Natural killer cell (primary cell): ENCODE measurements around the gene IKZF3. TPM values are rescaled to one million over a fixed set of nuclear protein-coding genes. Genes with fewer than 3 reads are reported as not detected.

Experiments
- ATAC-seq, 3 donors: fragments of 150-1000 bp in 2 of 3; fragments of 200-7000 bp in 1 of 3; cut with Tn5 transposase; 1 replicate in 1 of 3; 2 replicates in 2 of 3; pipeline ENCODE4 v1.10.0; 2021; ENCODE audit warnings: mild to moderate bottlenecking in 2 of 3, moderate library complexity in 2 of 3
- DNase-seq, 2 donors: peaks; one replicate each; pipeline versions ENCODE4 v3.0.0 to v3.0.0-alpha.2; 2013 to 2021; ENCODE audit warnings: mixed read lengths in 1 of 2
- H3K27ac ChIP-seq: one replicate; pipeline ENCODE4 v1.5.1; 2013; ENCODE audit warnings: mild to moderate bottlenecking, low read length
- H3K27me3 ChIP-seq: one replicate; pipeline ENCODE4 v1.6.1; 2013; ENCODE audit warnings: low read length; ENCODE audit not compliant: control insufficient read depth, insufficient read depth
- H3K36me3 ChIP-seq: one replicate; pipeline ENCODE4 v1.6.1; 2013; ENCODE audit warnings: low read length; ENCODE audit not compliant: control insufficient read depth, insufficient read depth
- H3K4me1 ChIP-seq: one replicate; pipeline ENCODE4 v1.6.1; 2013; ENCODE audit warnings: low read length; ENCODE audit not compliant: control insufficient read depth, insufficient read depth
- H3K4me3 ChIP-seq: one replicate; pipeline ENCODE4 v1.5.1; 2013; ENCODE audit warnings: low read length
- H3K9me3 ChIP-seq: one replicate; pipeline ENCODE4 v1.6.1; 2013; ENCODE audit warnings: low read length; ENCODE audit not compliant: control insufficient read depth, insufficient read depth
- H3K27ac Mint-ChIP-seq, 2 donors: one replicate each; pipeline ENCODE4 v1.8.0; 2022; ENCODE audit warnings: mild to moderate bottlenecking in 2 of 2, mixed read lengths in 2 of 2, moderate library complexity in 1 of 2
- H3K27me3 Mint-ChIP-seq, 2 donors: one replicate each; pipeline ENCODE4 v1.8.0; 2022; ENCODE audit warnings: low read depth in 2 of 2, mixed read lengths in 2 of 2
- H3K36me3 Mint-ChIP-seq: one replicate; pipeline ENCODE4 v1.8.0; 2022; ENCODE audit warnings: mixed read lengths
- H3K4me1 Mint-ChIP-seq, 2 donors: one replicate each; pipeline ENCODE4 v1.8.0; 2022; ENCODE audit warnings: mixed read lengths in 2 of 2
- H3K4me3 Mint-ChIP-seq: one replicate; pipeline ENCODE4 v1.8.0; 2022; ENCODE audit warnings: mild to moderate bottlenecking, moderate library complexity, mixed read lengths
- H3K9me3 Mint-ChIP-seq, 2 donors: one replicate each; pipeline ENCODE4 v1.8.0; 2022; ENCODE audit warnings: mixed read lengths in 2 of 2
- CTCF ChIP-seq: fragments of 200-600 bp; IDR thresholded peaks from one replicate; pipeline ENCODE4 v1.8.0; 2022; ENCODE audit warnings: antibody characterized with exemption
- WGBS: methylation state at CpG from one replicate; pipeline ENCODE4 v1.1.7; 2013; ENCODE audit warnings: missing lambda C conversion rate; ENCODE audit not compliant: insufficient coverage; 5-methylcytosine and 5-hydroxymethylcytosine counted together
- intact Hi-C: fragments of 100-400 bp; cut with micrococcal nuclease; formaldehyde crosslinking; loops from one replicate; pipeline ENCODE4 v1.14.2; 2022
- total RNA-seq, 4 donors: library from RNA; stranded (reverse); fragments of 120-200 nt in 1 of 4; gene quantifications; one replicate each; pipeline versions ENCODE4 v1.2.3 to v1.2.4, GENCODE V29; 2013 to 2022

IKZF3 gene
- total RNA-seq, 3 donors from 2014 or later (not counting 1 experiment from before 2014, with no cell fraction given) = 134 to 162 (median 139) TPM

GRCh38 chr17:39737760-39738567 is 126.1 kb downstream of the IKZF3 start, which contains the start of gene GRB7:
GRB7 (plus strand) TSS chr17:39737938; CDS start chr17:39742302, 4,364 bp downstream.
- Histone ChIP-seq H3K4me3 (no peak within 1 kb of the TSS), H3K4me1 (peaks cover 22% of the 10 kb centered on the region), H3K9me3 (no peaks in the 10 kb centered on the region), H3K36me3 (no peaks in the 10 kb centered on the region), H3K27me3 (peaks cover 21% of the 10 kb centered on the region), H3K27ac (no peak within 1 kb of the TSS)
- Mint-ChIP-seq H3K27ac (peak within 1 kb of the TSS; percentile 51 to 91), H3K36me3 (no peaks in the 10 kb centered on the region), H3K4me3 (peak within 1 kb of the TSS; percentile 78), H3K27me3 (peaks cover 18 to 27% of the 10 kb centered on the region in 2 donors), H3K9me3 (no peaks in the 10 kb centered on the region), H3K4me1 (peaks cover 6 to 20% of the 10 kb centered on the region in 2 donors)
- no peak for TF ChIP-seq CTCF
- peak in 1 of 2 donors; percentile 28 for DNase-seq
- ATAC-seq = no peak
- 31% methylated on average over 34 of the region's 34 CpGs for WGBS
- intact Hi-C loops = loop anchor here (10.0 kb wide), 1 partner anchor 63 kb away; no protein-coding TSS in a partner anchor

- Mint-ChIP-seq H3K27me3 (peaks cover 18 to 27% of the 10 kb centered on the region in 2 donors), H3K9me3 (no peaks in the 10 kb centered on the region), H3K4me3 (no peak overlapping the region), H3K27ac (no peak overlapping the region), H3K4me1 (peaks cover 6 to 20% of the 10 kb centered on the region in 2 donors), H3K36me3 (no peaks in the 10 kb centered on the region)
- intact Hi-C loops = loop anchor here (10.0 kb wide), 1 partner anchor 62 kb away; no protein-coding TSS in a partner anchor
- Histone ChIP-seq H3K9me3 (no peaks in the 10 kb centered on the region), H3K27ac (no peak overlapping the region), H3K27me3 (peaks cover 21% of the 10 kb centered on the region), H3K4me3 (no peak overlapping the region), H3K36me3 (no peaks in the 10 kb centered on the region), H3K4me1 (peaks cover 22% of the 10 kb centered on the region)
- 72% methylated on average over 12 of the region's 13 CpGs for WGBS
- no peak for ATAC-seq
- TF ChIP-seq CTCF = no peak
- no peak for DNase-seq
Observed at GRCh38 chr17:39737206-39737759, 126.8 kb downstream of the IKZF3 start.

- no peak for TF ChIP-seq CTCF
- Histone ChIP-seq H3K4me3 (no peak overlapping the region), H3K27ac (no peak overlapping the region), H3K36me3 (no peaks in the 10 kb centered on the region), H3K4me1 (peaks cover 22% of the 10 kb centered on the region), H3K27me3 (peaks cover 21% of the 10 kb centered on the region), H3K9me3 (no peaks in the 10 kb centered on the region)
- no peaks in the 10 kb centered on the region for H3K9me3 Mint-ChIP-seq
- peaks cover 6 to 20% of the 10 kb centered on the region in 2 donors for H3K4me1 Mint-ChIP-seq
- WGBS = 89% methylated on average over 10 of the region's 10 CpGs
- H3K4me3 Mint-ChIP-seq = no peak overlapping the region
- DNase-seq = no peak
- H3K27ac Mint-ChIP-seq = no peak overlapping the region
- H3K27me3 Mint-ChIP-seq = peaks cover 18 to 27% of the 10 kb centered on the region in 2 donors
- H3K36me3 Mint-ChIP-seq = no peaks in the 10 kb centered on the region
- intact Hi-C loops = loop anchor here (10.0 kb wide), 1 partner anchor 62 kb away; no protein-coding TSS in a partner anchor
- ATAC-seq = no peak
Observed at GRCh38 chr17:39736319-39737165, 127.6 kb downstream of the IKZF3 start.
